SK-N-MC (cell line): ENCODE measurements around the gene HBP1.

Experiments
- DNase-seq: peaks from one replicate; pipeline ENCODE4 v3.0.0-alpha.2; 2011; ENCODE audit warnings: low read depth, low spot score
- H3K27ac ChIP-seq: fragments of 200-600 bp; sonication (generic); 2 replicates; pipeline ENCODE4 v1.5.1; 2016; ENCODE audit warnings: mixed run types
- H3K36me3 ChIP-seq: fragments of 200-600 bp; sonication (generic); 2 replicates; pipeline ENCODE4 v1.6.1; 2017; ENCODE audit warnings: antibody characterized with exemption, low read length, mixed read lengths; ENCODE audit not compliant: insufficient read depth
- H3K4me3 ChIP-seq: fragments of 200-600 bp; sonication (generic); 2 replicates; pipeline ENCODE4 v1.5.1; 2016
- H3K9ac ChIP-seq: fragments of 200-600 bp; sonication (generic); 2 replicates; pipeline ENCODE4 v1.8.0; 2017; ENCODE audit warnings: mixed run types, mixed read lengths; ENCODE audit not compliant: insufficient read length
- H3K9me3 ChIP-seq: fragments of 200-600 bp; sonication (generic); 2 replicates; pipeline ENCODE4 v1.6.1; 2017; ENCODE audit warnings: low read depth, mild to moderate bottlenecking, antibody characterized with exemption, low read length, moderate library complexity, mixed read lengths
- EZH2 ChIP-seq: fragments of 200-600 bp; sonication (generic); IDR thresholded peaks from one replicate; pipeline ENCODE4 v1.6.1; 2017; ENCODE audit warnings: antibody characterized with exemption
- FOXP2 ChIP-seq: optimal IDR thresholded peaks from 2 replicates; pipeline ENCODE3; 2011; ENCODE audit warnings: mild to moderate bottlenecking, moderate library complexity; ENCODE audit not compliant: insufficient read depth; ENCODE audit errors: extremely low read length, control extremely low read depth
- POLR2AphosphoS5 ChIP-seq: IDR thresholded peaks from 2 replicates; pipeline ENCODE4 v1.6.1; 2012; ENCODE audit warnings: mild to moderate bottlenecking, low read depth, low read length, borderline replicate concordance

The HBP1 gene

GRCh38 chr7:107186240-107186639, 17.4 kb downstream of the HBP1 start:
- Histone ChIP-seq H3K9me3 (no peaks in the 10 kb centered on the region), H3K27ac (no peak overlapping the region), H3K4me3 (no peak overlapping the region), H3K9ac (no peak overlapping the region), H3K36me3 (peaks cover 30% of the 10 kb centered on the region)
- TF ChIP-seq POLR2AphosphoS5 (no peak), FOXP2 (no peak), EZH2 (no peak)
- no peak for DNase-seq

- no peak overlapping the region for H3K4me3 ChIP-seq
- DNase-seq: no peak
- TF ChIP-seq EZH2 (no peak), POLR2AphosphoS5 (no peak), FOXP2 (no peak)
- H3K27ac ChIP-seq: no peak overlapping the region
- no peaks in the 10 kb centered on the region for H3K9me3 ChIP-seq
- H3K36me3 ChIP-seq: peaks cover 28% of the 10 kb centered on the region
- no peak overlapping the region for H3K9ac ChIP-seq
Observed at GRCh38 chr7:107187774-107188173, 19.0 kb downstream of the HBP1 start.

- peaks cover 23% of the 10 kb centered on the region for H3K36me3 ChIP-seq
- H3K9me3 ChIP-seq: no peaks in the 10 kb centered on the region
- TF ChIP-seq POLR2AphosphoS5: no peak
- TF ChIP-seq EZH2: no peak
- no peak for TF ChIP-seq FOXP2
Observed at GRCh38 chr7:107190090-107190489, 21.3 kb downstream of the HBP1 start.

GRCh38 chr7:107194052-107194451, 25.2 kb downstream of the HBP1 start:
- no peak overlapping the region for H3K4me3 ChIP-seq
- TF ChIP-seq FOXP2 (no peak), POLR2AphosphoS5 (no peak), EZH2 (no peak)
- no peaks in the 10 kb centered on the region for H3K9me3 ChIP-seq
- no peak overlapping the region for H3K27ac ChIP-seq
- no peak for DNase-seq
- peaks cover 19% of the 10 kb centered on the region for H3K36me3 ChIP-seq
- no peak overlapping the region for H3K9ac ChIP-seq

More at GRCh38 chr7:107190090-107190489, 21.3 kb downstream of the HBP1 start:
- Histone ChIP-seq H3K9ac (no peak overlapping the region), H3K27ac (no peak overlapping the region), H3K4me3 (no peak overlapping the region)
- no peak for DNase-seq

- no peak for TF ChIP-seq FOXP2
- TF ChIP-seq POLR2AphosphoS5: no peak
- no peak for TF ChIP-seq EZH2
- DNase-seq: no peak
- no peak overlapping the region for H3K27ac ChIP-seq
- no peak overlapping the region for H3K4me3 ChIP-seq
- H3K9me3 ChIP-seq: no peaks in the 10 kb centered on the region
- H3K36me3 ChIP-seq: peaks cover 34% of the 10 kb centered on the region
- H3K9ac ChIP-seq: no peak overlapping the region
Observed at GRCh38 chr7:107196834-107197610, 28.2 kb downstream of the HBP1 start.

- TF ChIP-seq POLR2AphosphoS5 (no peak), EZH2 (no peak)
- no peak for DNase-seq
- Histone ChIP-seq H3K27ac (no peak overlapping the region), H3K36me3 (peaks cover 34% of the 10 kb centered on the region), H3K4me3 (no peak overlapping the region), H3K9ac (no peak overlapping the region), H3K9me3 (no peaks in the 10 kb centered on the region)
Observed at GRCh38 chr7:107201795-107202450, 33.1 kb downstream of the HBP1 start.

GRCh38 chr7:107203607-107204006, 34.8 kb downstream of the HBP1 start:
- Histone ChIP-seq H3K27ac (no peak overlapping the region), H3K9me3 (no peaks in the 10 kb centered on the region), H3K36me3 (peaks cover 31% of the 10 kb centered on the region), H3K4me3 (no peak overlapping the region), H3K9ac (no peak overlapping the region)
- TF ChIP-seq EZH2: no peak
- TF ChIP-seq POLR2AphosphoS5: no peak
- TF ChIP-seq FOXP2: no peak
- no peak for DNase-seq

- H3K4me3 ChIP-seq: no peak overlapping the region
- H3K36me3 ChIP-seq: peaks cover 18% of the 10 kb centered on the region
- no peak for TF ChIP-seq FOXP2
- H3K27ac ChIP-seq: no peak overlapping the region
- DNase-seq: no peak
- no peak overlapping the region for H3K9ac ChIP-seq
- no peaks in the 10 kb centered on the region for H3K9me3 ChIP-seq
Observed at GRCh38 chr7:107206136-107206535, 37.3 kb downstream of the HBP1 start.
